ENCODE measurements around the gene CST7.

The CST7 gene

GRCh38 chr20:24965065-24965919, 16.2 kb downstream of the CST7 start:
- no peak for DNase-seq

DNA sequence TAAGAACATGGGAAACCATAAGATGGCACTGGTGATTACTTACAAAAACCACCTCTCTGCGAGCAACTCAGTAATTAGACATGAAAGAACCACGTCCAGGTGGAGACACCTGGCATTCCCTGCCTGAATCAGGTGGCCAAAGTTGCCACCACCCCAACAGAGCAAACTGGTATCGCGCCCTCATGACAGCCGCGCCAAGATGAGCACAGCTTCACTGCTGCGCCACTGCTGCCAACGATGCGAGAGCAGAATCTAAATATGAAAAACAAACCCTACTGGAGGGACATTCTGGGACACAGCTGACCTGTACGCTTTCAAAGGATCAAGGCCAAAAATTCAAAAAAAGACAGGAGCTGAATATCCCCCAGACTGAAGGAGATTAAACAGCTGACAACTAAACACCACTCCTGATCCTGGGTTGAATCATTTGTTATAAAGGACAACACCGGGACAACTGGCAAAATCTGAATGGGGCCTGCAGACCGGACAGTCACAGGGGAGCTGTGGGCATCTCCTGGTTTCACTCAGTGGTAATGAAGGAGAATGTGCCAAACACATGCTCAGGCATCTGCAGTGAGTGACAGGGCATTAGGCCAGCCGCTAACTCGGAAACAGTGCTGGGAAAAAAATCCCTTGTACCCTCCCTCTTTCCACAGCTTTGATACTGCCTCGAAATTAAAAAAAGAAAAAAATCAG, 17.4 kb downstream of the CST7 start:
- no peak for DNase-seq

DNA sequence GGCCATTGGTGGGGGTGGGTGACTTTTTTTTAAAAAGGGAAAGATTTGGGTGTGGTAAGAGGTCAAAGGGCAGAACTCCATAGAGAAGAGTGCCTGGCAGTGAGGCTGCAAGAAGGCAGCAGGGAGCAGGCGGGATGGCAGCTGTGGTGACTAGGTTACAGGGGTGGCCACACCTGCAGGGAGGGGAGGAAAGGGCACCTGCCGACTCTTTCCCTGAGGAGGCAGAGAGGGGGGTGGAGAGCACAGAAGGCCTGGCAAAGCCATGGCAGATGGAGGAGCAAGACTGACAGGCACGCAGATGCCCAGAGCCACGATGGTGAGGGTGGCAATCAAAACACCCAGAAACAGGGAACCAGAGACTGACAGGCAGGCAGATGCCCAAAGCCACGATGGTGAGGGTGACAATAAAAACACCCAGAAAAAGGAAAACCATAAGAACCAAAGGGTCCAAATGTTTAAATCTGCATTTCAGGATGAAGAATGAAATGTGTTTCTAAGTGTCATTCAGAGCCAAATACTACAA, 19.3 kb downstream of the CST7 start:
- no peak for DNase-seq

DNA sequence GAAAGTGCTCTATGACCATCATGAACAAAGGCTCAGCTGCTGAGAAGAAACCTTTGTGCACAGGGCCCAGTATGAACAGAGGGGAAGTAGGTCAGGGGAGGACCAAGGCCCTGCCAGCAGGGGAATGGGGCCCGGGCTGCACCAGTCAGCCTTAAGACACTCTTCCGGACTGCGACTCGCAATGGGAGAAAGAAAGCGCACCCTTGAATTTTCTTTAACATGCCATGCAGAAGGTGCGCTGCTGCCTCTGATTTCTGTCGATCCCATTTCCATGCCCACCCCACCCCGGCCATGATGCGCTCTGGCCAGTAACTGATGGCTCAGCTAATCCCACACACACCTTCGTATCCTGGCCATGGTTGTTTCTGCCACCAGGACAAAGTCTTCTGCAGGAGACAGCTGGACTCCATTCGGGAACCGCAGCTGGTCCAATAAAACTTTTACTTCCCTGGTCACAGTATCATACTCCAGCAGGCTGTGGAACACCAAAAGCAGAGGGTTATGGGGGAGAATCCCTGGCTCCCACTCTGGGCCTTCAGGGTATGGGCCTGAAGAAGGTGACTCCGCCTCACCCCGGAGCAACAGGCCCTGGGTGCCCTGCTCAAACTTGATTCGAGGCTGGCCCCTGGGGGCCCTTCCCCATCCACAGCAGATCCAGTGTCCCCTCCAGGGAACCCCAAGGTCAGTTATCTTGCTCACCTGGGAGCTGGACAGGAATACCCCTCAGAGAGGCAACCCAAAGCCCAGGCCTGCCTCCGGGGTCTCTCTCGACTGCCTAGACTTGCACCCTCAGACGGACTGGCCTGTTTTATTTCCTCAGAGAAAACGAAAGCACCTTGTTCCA, 20.3 kb downstream of the CST7 start:
- DNase-seq: no peak

DNA sequence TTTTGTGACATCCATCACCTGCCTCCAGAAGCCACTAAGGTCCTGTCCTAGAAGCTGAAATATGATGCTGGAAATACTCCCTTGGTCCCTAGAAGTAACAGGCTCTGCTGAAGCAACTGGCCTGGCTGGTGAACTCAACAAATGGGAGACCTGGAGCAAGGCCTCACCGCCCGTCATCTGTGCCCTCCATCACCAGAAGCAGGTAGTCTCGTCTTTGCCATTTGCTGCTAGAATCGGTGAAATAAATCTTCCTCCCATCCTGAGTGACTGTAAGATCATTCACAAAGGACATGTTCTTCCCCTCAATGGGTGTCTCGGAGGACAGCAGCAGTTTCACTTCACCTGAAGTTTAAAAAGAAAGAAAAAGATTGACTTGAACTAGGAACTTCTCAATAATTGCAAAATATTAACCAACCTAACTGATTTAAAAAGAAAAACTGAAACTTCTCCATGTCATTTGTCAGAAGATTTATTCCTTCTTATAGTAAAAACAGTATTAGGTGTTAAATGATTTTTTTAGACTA, 21.0 kb downstream of the CST7 start:
- DNase-seq: no peak

DNA sequence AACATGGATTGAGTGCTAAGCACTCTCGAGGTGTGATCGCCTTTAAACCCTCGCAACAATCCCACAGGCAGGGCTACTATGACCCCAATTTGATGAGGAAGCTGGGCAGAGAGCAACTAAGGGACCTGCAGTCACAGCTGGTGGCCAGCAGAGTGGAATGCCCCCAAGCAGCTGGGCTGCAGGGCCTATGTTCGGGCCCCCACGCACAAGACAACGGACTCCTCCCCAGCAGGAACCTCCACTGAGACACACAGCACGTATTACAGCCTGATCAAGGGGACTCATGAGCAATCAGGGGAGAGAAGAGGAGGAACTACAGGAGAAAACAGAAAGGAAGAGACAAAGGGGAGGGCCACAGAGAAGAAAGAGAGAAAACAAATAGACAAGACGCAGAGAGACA, 21.7 kb downstream of the CST7 start:
- DNase-seq: no peak

DNA sequence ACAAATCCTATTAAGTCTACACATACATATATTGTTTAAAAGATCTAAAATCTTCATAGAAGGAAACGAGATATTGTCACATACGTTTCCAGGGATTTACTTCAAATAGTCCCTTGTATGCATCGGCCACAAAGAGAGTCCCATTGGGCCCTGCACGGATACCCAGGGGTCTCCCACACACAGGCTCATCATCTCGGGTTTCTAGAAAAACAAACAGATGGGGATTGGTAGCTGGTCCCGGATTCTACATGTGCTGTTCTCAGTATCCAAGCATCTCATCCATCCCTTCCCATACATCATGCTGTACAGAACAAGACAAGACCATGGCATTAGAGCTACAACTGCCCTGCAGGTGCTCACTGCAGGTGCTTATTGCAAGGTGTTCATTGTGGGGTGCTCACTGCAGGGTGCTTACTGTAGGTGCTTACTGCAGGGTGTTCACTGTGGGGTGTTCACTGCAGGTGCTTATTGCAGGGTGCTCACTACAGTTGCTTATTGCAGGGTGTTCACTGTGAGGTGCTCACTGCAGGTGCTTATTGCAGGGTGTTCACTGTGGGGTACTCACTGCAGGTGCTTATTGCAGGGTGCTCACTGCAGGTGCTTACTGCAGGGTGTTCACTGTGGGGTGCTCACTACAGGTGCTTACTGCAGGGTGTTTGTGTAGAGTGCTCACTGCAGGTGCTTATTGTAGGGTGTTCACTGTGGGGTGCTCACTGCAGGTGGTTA, 22.5 kb downstream of the CST7 start:
- DNase-seq: peak in 1 of 2 experiments; percentile 1

DNA sequence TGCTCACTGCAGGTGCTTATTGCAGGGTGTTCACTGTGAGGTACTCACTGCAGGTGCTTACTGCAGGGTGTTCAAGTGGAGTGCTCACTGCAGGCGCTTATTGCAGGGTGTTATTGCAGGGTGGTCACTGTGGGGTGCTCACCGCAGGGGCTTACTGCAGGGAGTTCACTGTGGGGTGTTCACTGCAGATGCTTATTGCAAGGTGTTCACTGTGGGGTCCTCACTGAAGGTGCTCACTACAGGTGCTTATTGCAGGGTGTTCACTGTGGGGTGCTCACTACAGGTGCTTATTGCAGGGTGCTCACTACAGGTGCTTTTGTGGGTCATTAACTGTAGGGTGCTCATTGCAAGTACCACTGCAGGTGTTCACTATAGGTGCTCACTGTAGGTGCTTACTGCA, 23.3 kb downstream of the CST7 start:
- no peak for DNase-seq

DNA sequence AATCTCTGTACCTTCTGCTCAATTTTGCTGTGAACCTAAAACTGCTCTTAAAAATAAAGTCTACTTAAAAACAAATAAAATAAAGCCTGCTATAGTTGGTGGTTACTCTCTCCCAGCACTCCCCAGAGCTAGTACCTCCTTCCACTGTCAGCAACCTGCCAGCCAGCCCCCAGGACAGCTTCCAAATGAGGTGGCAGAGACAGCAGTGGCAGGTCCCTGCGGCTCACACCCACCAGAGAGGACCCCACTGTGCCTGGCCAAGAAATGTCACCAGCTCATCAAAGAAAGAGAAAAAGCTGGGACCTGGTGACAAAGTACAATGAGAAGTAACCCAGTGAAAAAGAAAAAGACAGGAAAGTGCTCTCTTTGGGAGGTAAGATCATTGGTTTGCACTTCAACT, 28.3 kb downstream of the CST7 start:
- DNase-seq: no peak

DNA sequence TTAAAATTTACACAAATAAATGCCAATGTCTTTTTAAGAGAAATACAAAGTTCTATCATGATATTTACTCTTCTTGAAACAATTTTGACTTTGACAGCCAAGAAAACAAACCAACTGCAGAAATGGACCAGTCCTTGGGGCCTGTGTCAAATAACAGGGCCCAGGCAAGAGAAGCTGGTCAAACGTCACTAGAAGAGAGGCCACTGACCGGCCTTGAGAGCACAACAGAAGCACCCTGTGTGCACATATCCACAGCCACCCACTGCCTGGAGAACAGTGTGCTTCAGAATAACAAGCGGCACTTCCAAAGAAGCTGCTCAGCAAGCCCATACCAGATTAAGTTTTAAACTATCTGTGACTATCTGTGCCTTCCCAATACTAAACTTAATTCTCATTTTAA, 28.7 kb downstream of the CST7 start:
- no peak for DNase-seq

GRCh38 chr20:24978513-24978912, 29.4 kb downstream of the CST7 start:
- no peak for DNase-seq

GRCh38 chr20:24979036-24979960, 30.2 kb downstream of the CST7 start:
- no peak for DNase-seq

- no peak for DNase-seq
Observed at GRCh38 chr20:24980291-24981053, 31.4 kb downstream of the CST7 start.

- no peak for DNase-seq
Observed at GRCh38 chr20:24981282-24981681, 32.2 kb downstream of the CST7 start.

GRCh38 chr20:24981790-24982189, 32.7 kb downstream of the CST7 start:
- no peak for DNase-seq

DNA sequence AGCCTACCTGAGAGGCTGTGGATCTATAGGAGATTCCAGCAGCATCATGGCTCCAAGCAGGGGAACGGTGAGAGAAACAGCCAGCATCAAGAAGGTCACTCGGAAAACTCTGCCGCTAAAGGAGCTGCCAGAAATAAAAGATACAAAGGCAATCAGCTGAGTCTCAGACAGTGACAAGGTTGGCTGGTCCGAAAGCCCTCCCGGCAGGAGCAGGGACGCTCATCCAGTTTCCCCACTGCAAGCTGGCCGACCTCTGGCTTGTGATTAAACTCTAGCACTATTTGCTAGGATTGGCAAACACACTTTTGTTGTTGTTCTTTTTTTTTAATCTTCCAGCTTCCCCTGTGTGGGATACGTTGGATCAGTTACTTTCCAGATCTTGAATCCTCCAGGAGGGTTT, 34.8 kb downstream of the CST7 start:
- no peak for DNase-seq

DNA sequence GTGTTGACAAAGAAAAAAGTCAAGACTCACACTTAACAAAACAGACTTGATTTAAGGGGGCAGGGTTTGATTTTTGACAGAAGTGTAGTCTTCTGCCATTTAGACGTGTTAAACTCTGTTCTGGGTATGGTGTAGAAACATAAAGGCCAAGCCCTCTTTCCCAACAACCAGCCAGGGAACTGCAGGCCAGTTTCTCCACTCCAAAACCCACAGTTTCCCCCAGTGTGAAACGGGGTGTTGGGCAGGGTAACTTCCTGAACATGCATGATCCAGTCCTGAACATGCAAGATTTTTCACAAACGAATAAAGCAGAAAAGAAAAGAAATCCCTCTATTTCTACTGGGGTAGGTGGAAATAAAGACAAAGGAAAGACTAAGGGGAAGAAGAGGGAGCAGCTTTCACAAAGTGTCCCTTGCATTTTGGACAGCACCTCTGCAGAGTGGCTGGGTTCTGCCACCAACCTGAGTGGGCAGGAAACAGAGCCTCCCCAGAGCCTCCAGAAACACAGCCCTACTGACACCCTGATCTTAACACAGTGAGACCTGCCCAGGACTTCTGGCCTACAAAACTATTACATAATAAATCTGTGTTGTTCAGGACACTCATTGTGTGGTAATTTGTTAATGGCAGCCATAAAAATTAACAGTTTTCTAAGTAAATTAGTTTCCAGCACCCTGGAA, 36.0 kb downstream of the CST7 start:
- no peak for DNase-seq

DNA sequence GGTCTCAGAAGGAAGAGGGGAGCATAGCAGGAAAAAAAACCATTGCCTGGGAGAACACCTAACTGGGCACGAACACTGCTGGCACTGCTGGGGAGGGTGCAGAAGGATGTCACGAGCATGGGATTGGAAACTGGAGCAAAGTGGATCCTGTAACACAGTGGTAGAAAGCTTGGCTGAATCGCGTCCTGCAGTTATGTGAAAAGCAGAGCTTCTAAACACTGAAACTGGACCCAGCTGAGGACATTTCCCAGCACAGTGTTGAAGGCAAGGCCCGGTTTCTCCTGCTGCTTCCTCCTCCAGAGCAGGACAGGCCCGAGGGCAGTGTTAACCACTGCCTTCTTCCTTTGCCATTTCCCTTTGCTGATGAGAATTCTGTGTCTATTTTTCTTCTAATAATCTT, 36.7 kb downstream of the CST7 start:
- DNase-seq: no peak

DNA sequence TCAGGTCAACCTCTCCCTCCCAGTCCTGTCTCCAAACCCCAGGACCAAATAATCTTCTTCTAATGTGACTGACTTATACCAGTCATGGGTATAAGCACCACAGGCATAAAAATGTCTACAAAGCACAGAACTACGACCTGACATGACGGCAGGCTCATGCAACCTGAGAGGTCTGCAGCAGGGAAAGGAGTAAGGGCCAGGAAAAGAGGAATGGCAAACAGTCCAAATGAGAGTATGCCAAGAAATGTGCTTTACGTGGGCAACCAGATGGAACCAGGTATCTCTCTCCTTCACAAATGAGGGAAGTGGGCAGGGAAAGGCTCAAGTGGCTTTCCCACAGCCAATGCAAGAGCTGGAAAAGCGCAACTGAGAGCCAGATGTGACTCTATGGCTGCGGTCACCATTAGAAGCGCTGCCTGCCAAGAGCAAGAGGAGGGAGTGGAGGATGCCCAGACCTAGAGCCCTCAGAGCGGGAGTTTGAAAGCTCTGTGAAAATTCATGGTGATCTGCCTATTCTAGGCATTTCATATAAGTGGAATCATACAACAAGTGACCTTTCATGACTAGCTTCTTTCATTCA, 37.5 kb downstream of the CST7 start:
- DNase-seq: no peak
